Gastrocnemius medialis (tissue), 4 donors: ENCODE measurements around the gene LAMTOR2. TPM values are rescaled to one million over a fixed set of nuclear protein-coding genes. Genes with fewer than 3 reads are reported as not detected.

Experiments
- ATAC-seq, 2 donors: fragments of 150-250 bp; one replicate each; pipeline ENCODE4 v1.9.1; 2016
- DNase-seq, 2 donors: peaks; one replicate each; pipeline ENCODE4 v3.0.0-alpha.2; 2019
- H3K27ac ChIP-seq, 4 donors: fragments of 200-600 bp; sonication (generic); 1 replicate in 1 of 4; 2 replicates in 3 of 4; pipeline ENCODE4 v1.5.1; 2016 to 2018; ENCODE audit warnings: mild to moderate bottlenecking in 2 of 4, moderate library complexity in 1 of 4
- H3K27me3 ChIP-seq, 3 donors: fragments of 200-600 bp; sonication (generic) in 2 of 3; 1 replicate in 1 of 3; 2 replicates in 2 of 3; pipeline versions ENCODE4 v1.5.1 to v1.6.0; 2016 to 2019; ENCODE audit warnings: mild to moderate bottlenecking in 1 of 3, moderate library complexity in 1 of 3
- H3K36me3 ChIP-seq, 2 donors: fragments of 200-600 bp; sonication (generic) in 1 of 2; one replicate each; pipeline ENCODE4 v1.5.1; 2017 to 2018
- H3K4me1 ChIP-seq, 2 donors: fragments of 200-600 bp; sonication (generic) in 1 of 2; one replicate each; pipeline ENCODE4 v1.5.1; 2016 to 2017; ENCODE audit warnings: mild to moderate bottlenecking in 2 of 2
- H3K4me3 ChIP-seq, 4 donors: fragments of 200-600 bp; sonication (generic) in 3 of 4; 1 replicate in 1 of 4; 2 replicates in 3 of 4; pipeline ENCODE4 v1.5.1; 2016 to 2019; ENCODE audit warnings: mild to moderate bottlenecking in 2 of 4
- H3K9me3 ChIP-seq, 3 donors: fragments of 200-600 bp; sonication (generic) in 2 of 3; 1 replicate in 1 of 3; 2 replicates in 2 of 3; pipeline ENCODE4 v1.5.1; 2016 to 2019
- POLR2A ChIP-seq, 2 donors: fragments of 450-650 bp; IDR thresholded peaks; one replicate each; pipeline ENCODE4 v1.6.1; 2017; ENCODE audit warnings: antibody characterized with exemption in 2 of 2, mild to moderate bottlenecking in 2 of 2, moderate library complexity in 2 of 2
- in situ Hi-C, 4 donors: fragments of 200-750 bp; cut with MboI; loops; one replicate each; pipeline versions ENCODE4 v1.15.0 to v1.8.0; 2017; ENCODE audit warnings: low sequenced_read_pairs in 4 of 4
- intact Hi-C: fragments of 100-400 bp; cut with DNase I; formaldehyde crosslinking; loops from one replicate; pipeline ENCODE4 v1.15.1; 2023; ENCODE audit warnings: low total_unique reads
- total RNA-seq, 4 donors: library from RNA; depleted of rRNA; stranded (reverse); fragments of >200 nt; gene quantifications; one replicate each; pipeline versions ENCODE4 v1.1.0 to v1.2.3, GENCODE V29; 2016
- TF ChIP-seq, protein P1 (sequence below), 5 experiments: fragments of 450-650 bp in 3 of 5; fragments of 200-600 bp in 2 of 5; sonication (generic) in 2 of 5; IDR thresholded peaks in 4 of 5; conservative IDR thresholded peaks in 1 of 5; 1 replicate in 4 of 5; 2 replicates in 1 of 5; pipeline ENCODE4 v1.5.1; 2016 to 2019; ENCODE audit warnings: antibody characterized with exemption in 5 of 5, mild to moderate bottlenecking in 3 of 5, moderate library complexity in 3 of 5

Gene LAMTOR2
- total RNA-seq, 4 donors from 2014 or later, result 51.5 to 82.7 (median 72.6) TPM

DNA sequence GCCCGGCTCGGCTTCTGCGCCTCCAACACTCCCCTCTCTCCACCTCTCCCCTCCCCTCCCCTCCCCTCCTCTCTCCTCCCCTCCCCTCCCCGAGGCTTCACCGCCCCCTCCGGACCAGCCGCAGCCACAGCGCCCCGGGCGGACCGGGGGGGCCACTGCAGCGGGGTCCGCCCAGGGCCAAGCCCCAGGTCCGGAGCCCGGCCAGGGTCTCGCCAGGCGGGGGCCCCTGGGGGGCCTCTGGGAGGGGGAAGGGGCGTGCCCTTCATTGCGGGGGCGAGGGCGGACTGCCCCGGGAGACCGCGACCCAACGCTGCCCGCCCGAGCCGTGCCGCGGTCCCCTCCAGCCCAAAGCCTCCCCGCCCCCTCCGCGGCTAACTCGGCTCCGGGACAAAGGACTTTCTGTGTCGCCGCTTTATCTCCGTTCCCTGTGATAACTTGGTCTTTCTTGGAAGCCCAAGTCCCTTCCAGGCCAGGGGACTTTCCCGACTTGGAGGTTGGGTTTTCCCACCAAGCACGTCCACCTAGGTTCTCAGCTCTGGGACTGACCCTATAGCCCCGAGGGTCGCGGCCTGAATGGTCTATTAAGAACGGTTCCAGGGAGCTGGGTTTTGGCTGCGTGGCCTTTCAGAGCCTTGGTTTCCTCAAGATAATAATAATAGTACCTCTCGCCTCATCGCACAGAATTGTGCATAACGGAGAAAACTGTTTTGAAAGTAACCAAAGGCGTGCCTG is 648 bp upstream of the LAMTOR2 start, which contains the start of gene UBQLN4:
Gene UBQLN4 (minus strand): TSS at position 31 of the 732 bp plus-strand sequence. CDS start 97 bp downstream, outside the sequence.
- TF ChIP-seq POLR2A (IDR thresholded peaks at IDR 0.05), result peak; percentile 12 to 52
- TF ChIP-seq, protein P1, sequence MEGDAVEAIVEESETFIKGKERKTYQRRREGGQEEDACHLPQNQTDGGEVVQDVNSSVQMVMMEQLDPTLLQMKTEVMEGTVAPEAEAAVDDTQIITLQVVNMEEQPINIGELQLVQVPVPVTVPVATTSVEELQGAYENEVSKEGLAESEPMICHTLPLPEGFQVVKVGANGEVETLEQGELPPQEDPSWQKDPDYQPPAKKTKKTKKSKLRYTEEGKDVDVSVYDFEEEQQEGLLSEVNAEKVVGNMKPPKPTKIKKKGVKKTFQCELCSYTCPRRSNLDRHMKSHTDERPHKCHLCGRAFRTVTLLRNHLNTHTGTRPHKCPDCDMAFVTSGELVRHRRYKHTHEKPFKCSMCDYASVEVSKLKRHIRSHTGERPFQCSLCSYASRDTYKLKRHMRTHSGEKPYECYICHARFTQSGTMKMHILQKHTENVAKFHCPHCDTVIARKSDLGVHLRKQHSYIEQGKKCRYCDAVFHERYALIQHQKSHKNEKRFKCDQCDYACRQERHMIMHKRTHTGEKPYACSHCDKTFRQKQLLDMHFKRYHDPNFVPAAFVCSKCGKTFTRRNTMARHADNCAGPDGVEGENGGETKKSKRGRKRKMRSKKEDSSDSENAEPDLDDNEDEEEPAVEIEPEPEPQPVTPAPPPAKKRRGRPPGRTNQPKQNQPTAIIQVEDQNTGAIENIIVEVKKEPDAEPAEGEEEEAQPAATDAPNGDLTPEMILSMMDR (IDR thresholded peaks at IDR 0.05 in 4 of 5, conservative IDR thresholded peaks at IDR 0.05 in 1 of 5), result peak; percentile 44 to 73 (median 59)
- no peaks in the 10 kb centered on the region for H3K9me3 ChIP-seq
- peaks cover 0 to 15% of the 10 kb centered on the region in 2 donors for H3K36me3 ChIP-seq
- H3K4me1 ChIP-seq, result peaks cover 17 to 26% of the 10 kb centered on the region in 2 donors
- peak within 1 kb of the TSS; percentile 91 to 95 (median 92) for H3K4me3 ChIP-seq
- ATAC-seq, result peak; percentile 65 to 70
- in situ Hi-C loops (loop anchor here in 1 of 4 donors (25.0 kb wide), 1 partner anchor 683 kb away; the partner anchor contains the start of genes ISG20L2, METTL25B and MRPL24), intact Hi-C loops (loop anchor here (1.0 to 10.0 kb wide), 4 partner anchors 34 to 671 kb away; partner anchors contain the start of genes ISG20L2, KHDC4, METTL25B and SSR2)
- peak; percentile 88 to 90 for DNase-seq
- peak within 1 kb of the TSS; percentile 92 to 99 (median 98) for H3K27ac ChIP-seq
- H3K27me3 ChIP-seq, result no peaks in the 10 kb centered on the region

DNA sequence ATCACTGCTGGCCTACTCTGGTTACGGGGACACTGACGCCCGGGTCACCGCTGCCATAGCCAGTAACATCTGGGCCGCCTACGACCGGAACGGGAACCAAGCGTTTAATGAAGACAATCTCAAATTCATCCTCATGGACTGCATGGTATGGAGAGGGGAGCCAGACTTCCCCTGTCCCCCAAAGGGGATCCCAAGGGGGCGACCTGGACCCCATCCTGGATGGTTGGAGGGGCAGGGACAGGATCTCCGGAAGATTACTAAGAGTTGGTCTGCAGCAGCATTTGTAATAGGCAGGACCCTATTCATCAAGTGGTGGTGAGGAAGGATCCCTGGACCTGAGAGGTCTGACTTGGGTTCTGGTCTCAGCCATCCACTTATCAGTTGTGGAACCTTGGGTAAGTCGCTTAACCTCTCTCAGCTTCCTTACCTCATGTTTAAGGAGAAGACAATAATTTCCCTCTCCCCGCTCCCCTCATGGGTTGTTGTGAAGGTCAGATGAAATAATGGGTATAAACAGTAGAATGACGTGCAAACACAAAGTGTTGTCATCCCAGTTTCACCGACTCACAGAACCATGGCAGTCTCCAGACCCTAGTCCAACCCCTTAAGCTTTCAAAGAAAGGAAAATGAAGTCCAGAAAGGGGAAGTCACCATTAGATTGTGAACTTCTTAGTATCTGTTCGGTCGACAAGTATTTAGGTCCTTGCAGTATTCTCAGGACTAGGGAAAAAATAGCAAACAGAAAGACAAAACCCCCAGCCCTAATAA is 883 bp downstream of the LAMTOR2 start:
- intact Hi-C loops, result loop anchor here (1.0 to 10.0 kb wide), 3 partner anchors 121 to 669 kb away; partner anchors contain the start of genes CCT3, ISG20L2, KHDC4 and METTL25B
- Histone ChIP-seq H3K27ac (peak overlapping the region; percentile 92 to 99 (median 98)), H3K27me3 (no peaks in the 10 kb centered on the region), H3K4me1 (peaks cover 17 to 26% of the 10 kb centered on the region in 2 donors), H3K4me3 (peak overlapping the region; percentile 91 to 95 (median 92)), H3K36me3 (no peaks in the 10 kb centered on the region), H3K9me3 (no peaks in the 10 kb centered on the region)
- TF ChIP-seq, protein P1 (IDR thresholded peaks at IDR 0.05 in 4 of 5, conservative IDR thresholded peaks at IDR 0.05 in 1 of 5), result no peak
- no peak for TF ChIP-seq POLR2A (IDR thresholded peaks at IDR 0.05)
- ATAC-seq, result no peak
- in situ Hi-C loops, result loop anchor here in 1 of 4 donors (25.0 kb wide), 1 partner anchor 682 kb away; the partner anchor contains the start of genes ISG20L2, METTL25B and MRPL24
- DNase-seq, result no peak

DNA sequence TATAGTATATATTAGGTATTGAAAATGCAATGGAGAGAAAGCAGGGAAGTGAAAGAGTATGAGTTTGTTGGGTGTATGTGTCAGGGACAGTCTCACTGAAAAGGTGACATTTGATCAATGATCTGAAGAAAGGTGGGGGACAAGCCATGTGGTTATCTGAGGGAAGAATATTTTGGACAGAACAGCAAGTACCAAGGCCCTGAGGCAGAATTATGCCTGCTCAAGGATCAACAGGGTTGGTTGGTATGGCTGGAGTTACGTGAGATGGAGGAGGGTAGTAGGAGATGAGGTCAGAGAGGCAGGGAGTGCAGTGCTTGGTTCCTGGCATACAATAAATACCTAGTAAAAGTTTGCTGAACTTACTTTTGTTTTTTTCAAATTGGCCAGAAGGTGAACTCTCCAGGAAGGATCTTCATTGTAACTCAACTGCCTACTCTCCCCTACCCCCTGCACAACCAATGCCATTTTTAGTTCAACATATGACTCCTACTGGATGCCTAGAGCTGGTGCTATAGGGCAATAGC is 1.8 kb downstream of the LAMTOR2 start:
- DNase-seq (no peak), ATAC-seq (no peak)
- Histone ChIP-seq H3K9me3 (no peaks in the 10 kb centered on the region), H3K4me1 (peaks cover 17 to 18% of the 10 kb centered on the region in 2 donors), H3K36me3 (no peaks in the 10 kb centered on the region), H3K27ac (no peak overlapping the region), H3K27me3 (no peaks in the 10 kb centered on the region), H3K4me3 (no peak overlapping the region)
- intact Hi-C loops (loop anchor here (10.0 kb wide), 1 partner anchor 668 kb away; the partner anchor contains the start of genes ISG20L2 and METTL25B), in situ Hi-C loops (loop anchor here in 1 of 4 donors (25.0 kb wide), 1 partner anchor 681 kb away; the partner anchor contains the start of genes ISG20L2, METTL25B and MRPL24)
- TF ChIP-seq, protein P1 (IDR thresholded peaks at IDR 0.05 in 4 of 5, conservative IDR thresholded peaks at IDR 0.05 in 1 of 5), result no peak
- TF ChIP-seq POLR2A (IDR thresholded peaks at IDR 0.05), result no peak

DNA sequence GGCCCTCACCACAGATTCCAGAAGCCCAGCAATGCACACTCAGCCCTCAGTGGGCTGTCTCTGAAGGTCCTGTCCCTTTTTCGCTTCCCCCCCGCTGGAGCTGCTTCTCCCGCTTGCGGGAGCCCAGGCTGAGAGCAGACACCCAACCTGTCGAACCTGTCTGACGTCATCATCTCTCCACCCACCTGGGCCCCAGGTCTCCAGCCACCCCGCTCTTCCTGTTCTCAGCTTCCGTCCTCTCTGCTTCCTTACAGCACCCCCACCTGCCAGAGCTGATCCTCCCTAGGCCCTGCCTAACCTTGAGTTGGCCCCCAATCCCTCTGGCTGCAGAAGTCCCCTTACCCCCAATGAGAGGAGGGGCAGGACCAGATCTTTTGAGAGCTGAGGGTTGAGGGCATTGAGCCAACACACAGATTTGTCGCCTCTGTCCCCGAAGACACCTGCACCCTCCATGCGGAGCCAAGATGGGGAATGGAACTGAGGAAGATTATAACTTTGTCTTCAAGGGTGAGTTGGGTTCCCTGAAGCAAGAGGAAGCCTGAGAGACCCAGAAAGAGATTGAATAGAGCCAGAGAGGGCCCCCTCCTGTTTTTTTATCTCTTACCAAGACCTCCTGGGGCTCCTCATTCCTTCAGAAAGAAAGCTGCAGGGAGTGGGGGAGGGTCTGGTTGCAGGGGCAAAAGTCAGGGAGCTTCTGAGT is 6.5 kb downstream of the LAMTOR2 start, which contains the start of gene RAB25:
Gene RAB25 (plus strand): TSS at position 224 of the 700 bp plus-strand sequence. CDS start 241 bp downstream, at position 465.
- in situ Hi-C loops, result loop anchor here in 1 of 4 donors (25.0 kb wide), 1 partner anchor 676 kb away; the partner anchor contains the start of genes ISG20L2, METTL25B and MRPL24

More for the DNA sequence above, 6.5 kb downstream of the LAMTOR2 start, which contains the start of gene RAB25:
- H3K27ac ChIP-seq, result no peak within 1 kb of the TSS
- TF ChIP-seq, protein P1 (IDR thresholded peaks at IDR 0.05 in 4 of 5, conservative IDR thresholded peaks at IDR 0.05 in 1 of 5), result no peak
- TF ChIP-seq POLR2A (IDR thresholded peaks at IDR 0.05), result no peak
- H3K4me3 ChIP-seq, result no peak within 1 kb of the TSS
- H3K27me3 ChIP-seq, result no peaks in the 10 kb centered on the region
- intact Hi-C loops, result no loop called here
- H3K9me3 ChIP-seq, result no peaks in the 10 kb centered on the region
- H3K4me1 ChIP-seq, result peaks cover 0 to under 1% of the 10 kb centered on the region in 2 donors
- no peak for ATAC-seq
- no peak for DNase-seq
- H3K36me3 ChIP-seq, result no peaks in the 10 kb centered on the region
